GM21737 (cell line): ENCODE data around the gene KRTAP21-3.
"Not testable (repeated sequence)": the region's sequence is repeated elsewhere in the genome, so short reads cannot be mapped to it uniquely, and the experiment has no call there.

Experiments used
- ATAC-seq: cut with Tn5 transposase; IDR thresholded peaks from one replicate; pipeline ENCODE4 v1.9.1; 2021; ENCODE audit warnings: mild to moderate bottlenecking, moderate library complexity; ENCODE audit not compliant: unreplicated experiment

Gene KRTAP21-3, protein sequence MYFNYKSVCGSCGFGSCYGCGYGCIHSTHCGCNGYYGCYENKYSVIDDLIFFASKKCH

DNA sequence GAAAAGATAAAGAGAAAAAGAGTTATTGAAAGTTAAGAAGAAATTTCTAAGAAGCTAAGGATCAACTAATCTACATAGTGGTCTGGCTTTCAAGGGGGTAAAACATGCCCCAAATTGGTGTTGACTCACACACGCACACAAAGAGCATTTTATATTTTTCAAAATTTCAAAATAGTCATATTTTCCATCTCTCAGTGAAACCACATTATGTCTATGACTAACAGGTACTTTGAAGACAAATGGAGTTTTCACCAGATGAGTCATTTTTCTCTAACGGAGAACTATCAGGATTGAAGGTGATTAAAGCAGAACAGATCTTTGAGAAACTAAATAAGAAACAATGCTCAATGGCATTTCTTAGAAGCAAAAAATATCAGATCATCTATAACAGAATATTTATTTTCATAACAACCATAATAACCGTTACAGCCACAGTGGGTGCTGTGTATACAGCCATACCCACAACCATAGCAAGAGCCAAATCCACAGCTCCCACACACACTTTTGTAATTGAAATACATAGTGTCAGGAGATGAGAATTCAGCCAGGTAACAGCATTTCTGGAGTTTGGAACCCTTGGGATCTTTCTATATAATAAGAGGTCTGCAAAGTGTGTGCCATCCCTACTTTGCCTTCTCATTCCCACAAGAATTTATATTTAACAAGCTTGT, at the start of gene KRTAP21-3:
TSS of gene KRTAP21-3 (minus strand) at position 539 of the 671 bp plus-strand sequence. CDS start at position 521, 18 bp downstream.
- ATAC-seq: no peak

DNA sequence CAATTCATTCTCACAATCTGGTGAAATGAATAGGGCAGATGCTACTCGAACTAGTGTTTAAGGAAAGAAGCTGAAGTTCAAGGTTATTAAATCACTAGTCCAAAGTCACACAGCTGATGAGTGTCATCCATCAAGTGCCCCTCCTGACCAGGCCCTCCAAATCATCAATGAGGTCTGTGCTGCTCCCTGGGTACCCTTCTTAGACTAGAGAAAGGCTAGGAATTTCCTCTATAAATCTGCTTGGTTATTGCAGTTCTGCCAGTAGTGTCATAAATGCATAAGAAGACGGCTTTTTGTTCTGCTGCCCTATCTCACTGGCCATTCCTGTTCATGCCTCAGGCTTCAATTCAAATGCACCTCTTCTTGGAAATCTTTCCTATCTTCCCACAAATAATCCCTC, 42.2 kb upstream of the KRTAP21-3 start:
- ATAC-seq: no peak

DNA sequence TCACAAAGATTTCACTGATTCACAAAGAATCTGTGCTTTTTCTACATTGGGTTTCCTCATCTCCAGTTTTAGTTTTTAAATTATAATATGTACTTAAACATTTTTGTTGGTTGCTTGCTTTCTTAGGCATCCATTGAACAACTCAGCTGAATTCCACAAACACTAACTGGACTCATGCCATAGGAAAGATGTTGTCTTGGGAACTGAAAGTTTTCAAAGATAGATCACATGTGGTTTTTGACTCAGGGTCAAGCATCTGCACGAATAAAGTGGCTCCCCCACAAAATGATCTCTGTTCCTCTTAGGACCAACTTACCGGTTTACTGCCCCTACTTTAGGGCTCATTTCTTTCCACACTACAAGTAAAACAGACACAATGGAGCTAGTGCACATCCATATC, 39.7 kb upstream of the KRTAP21-3 start:
- no peak for ATAC-seq

DNA sequence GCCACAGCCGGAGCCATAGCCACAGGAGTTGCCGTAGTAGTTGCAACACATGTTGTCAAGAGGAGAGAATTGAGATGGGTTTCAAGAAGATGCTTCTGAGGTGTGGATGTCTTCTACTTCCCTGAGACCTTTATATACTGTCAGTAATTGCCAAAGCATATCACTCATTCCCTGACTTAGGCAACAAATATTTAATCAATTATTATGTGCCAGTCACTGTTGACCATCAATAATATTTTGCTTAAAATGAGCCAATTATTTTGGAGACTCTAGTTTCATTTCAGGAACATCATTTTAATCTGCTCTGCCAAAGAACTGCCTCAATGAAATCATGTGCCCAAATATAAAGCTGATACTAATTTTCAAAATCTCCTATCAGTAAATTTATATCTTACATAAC, 36.8 kb upstream of the KRTAP21-3 start, which contains the start of gene KRTAP21-1:
TSS of gene KRTAP21-1 (minus strand) at position 101 of the 400 bp plus-strand sequence. CDS start at position 51, 50 bp downstream.
- not testable (repeated sequence) for ATAC-seq

DNA sequence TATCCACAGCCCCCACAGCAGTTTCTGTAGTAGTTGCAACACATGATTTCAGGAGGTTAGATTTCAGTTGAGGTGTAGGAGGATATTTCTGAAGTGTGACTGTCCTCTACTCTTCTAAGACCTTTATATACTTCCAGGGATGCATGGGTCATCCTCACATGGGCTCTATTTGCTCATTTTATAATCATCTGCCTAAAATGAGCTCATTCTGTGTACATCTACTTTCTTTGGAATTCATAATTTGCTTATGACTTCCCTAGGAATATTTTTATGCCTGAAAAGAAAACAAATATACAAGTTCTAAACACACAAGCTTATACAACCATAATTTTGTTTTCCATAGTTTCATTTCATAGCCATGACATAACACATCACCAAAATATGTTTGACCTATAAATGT, 28.6 kb upstream of the KRTAP21-3 start, which contains the start of gene KRTAP21-2:
TSS of gene KRTAP21-2 (minus strand) at position 101 of the 400 bp plus-strand sequence. CDS start at position 44, 57 bp downstream.
- ATAC-seq: no peak

DNA sequence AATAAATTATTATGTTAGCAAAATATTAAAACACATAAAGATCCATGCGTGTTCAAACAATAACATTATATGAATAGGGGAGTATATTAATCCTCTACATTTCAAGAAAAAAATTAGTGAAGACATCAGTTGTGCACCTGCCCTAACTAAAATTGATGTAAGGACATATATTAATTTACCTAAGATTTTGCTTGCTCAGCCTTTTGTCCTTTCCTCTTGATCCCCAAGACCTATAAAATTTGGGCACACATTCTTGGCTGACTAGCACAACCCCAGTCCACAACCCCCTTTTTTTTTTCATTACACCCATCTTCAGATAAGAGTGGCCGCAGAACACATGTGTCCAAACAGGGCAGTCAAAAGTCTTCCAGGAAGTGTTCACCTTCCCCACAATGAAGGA, 21.9 kb upstream of the KRTAP21-3 start:
- ATAC-seq: no peak

DNA sequence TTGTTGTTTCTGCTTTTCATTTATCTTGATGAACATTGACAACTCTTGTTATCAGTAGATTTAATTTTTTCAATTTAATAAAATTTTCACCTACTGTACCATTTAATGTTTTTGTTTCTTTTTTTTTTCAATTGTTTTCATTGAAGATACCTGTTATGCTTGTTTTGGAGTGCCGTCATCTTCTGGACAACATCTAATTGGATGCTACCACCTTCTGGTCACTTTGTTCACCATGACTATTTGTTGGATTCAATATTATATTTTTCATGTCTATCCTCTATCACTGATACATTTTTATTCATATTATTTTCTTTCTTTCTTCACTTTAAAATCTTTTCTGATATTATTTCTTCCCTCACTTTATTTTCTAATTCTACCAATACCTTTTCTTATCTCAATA, 14.4 kb upstream of the KRTAP21-3 start:
- no peak for ATAC-seq

DNA sequence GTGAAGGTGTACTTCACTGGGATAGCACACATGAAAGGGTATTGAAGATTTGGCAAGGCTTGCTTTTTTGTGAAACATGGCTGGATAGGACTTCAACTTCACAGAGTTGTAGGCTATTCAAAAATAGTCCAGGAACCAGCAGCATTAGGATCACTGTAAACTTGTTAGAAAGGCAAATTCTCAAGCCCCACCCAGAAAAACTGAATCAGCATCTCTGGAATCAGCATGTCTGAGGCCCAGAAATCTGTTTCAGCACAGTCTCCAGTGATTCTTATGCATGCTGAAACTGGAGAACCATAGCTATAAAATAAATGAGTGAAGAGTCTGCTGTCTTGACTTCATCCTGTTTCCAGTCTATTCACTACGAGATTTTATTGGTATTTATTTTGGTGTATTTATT, 8.1 kb upstream of the KRTAP21-3 start:
- ATAC-seq: no peak

DNA sequence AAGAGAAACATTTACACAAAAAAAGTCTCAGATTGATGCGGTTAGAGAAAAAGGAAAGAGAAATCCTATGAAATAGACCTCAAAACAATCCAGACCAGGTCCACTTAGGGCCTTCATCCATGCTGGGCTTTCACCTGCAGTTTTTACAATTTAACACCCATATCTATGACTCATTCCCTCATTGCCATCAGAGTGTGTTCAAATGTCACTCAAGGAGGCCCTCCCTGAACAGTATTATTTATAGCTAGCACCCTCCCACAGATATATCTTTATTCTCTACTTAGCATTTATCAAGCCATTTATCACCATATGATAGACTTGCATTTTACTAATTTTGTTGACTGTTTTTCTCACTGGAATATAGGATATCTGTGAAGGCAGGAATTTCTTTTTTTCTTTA, 824 bp upstream of the KRTAP21-3 start:
- ATAC-seq: no peak

DNA sequence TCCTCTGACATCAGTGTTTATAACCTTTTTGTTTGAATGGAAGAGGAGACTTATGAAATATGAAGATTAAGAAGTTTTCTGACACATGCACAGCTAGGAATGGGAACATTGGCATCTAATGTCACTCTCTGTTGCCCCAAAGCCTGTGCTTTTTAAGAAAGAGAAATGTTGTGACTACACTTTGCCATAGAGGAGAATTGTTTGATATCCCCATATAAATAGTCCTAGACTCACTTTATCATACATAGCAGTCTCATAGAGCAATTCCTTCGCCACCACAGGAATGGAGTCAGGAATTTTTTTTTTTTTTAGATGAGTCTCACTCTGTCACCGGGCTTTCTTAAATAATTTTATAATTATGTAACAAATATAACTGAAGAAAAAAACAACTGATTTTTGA, 1.5 kb downstream of the KRTAP21-3 start:
- no peak for ATAC-seq

DNA sequence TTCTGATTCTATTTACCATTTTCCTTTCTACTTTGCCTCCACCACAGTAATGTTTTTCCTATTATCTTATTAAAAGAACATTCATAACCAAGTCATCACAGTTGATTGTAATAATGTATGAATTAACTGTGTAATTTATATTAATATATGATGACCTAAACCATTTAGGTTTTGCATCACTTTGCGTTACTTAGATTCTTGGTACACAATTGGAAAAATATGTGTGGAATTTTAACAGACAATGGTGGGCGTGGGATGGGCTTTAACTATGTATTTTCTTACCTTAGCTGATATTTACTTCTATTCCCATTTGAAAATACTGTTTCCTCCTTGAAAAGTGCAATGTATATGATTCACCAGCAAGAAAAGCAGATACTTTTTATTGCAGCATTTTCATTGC, 3.6 kb downstream of the KRTAP21-3 start:
- ATAC-seq: no peak

DNA sequence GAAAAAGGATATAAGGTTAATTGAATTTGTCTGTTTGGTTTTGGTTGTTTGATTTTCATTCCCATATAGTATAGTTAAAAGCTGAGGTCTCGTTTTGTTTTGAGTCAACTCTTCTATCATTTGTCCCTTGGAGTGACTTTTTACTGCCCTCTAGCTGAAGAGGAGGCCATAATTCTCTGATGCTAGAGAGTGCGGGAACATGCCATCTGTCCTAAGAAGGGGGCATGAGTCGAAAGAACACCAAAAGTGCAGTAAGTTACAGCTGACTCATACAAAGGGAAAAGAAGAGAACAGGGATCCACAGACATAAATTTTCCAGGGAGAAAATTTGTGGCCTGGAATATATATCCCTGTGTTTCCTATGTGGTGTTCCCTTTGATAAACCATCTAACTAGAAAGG, 4.1 kb downstream of the KRTAP21-3 start:
- ATAC-seq: no peak

DNA sequence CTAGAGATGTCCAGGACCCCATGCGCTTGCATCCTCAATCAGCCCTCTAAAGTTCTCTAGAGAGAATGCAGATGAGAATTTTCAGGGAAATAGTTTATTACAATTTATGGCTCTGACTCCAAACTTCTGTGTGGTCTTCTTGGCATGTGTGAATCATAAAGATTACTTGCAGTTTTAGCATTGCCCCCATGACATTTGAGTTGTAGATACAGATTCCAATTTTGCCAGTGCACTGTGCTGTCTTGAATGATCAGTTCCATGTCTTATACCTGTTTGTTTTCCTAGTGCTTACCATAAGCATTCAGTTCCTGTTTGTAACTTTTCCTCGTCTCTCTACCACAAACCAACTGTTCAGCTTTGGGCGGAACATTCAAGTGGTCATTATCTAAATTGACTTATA, 4.8 kb downstream of the KRTAP21-3 start:
- ATAC-seq: no peak

DNA sequence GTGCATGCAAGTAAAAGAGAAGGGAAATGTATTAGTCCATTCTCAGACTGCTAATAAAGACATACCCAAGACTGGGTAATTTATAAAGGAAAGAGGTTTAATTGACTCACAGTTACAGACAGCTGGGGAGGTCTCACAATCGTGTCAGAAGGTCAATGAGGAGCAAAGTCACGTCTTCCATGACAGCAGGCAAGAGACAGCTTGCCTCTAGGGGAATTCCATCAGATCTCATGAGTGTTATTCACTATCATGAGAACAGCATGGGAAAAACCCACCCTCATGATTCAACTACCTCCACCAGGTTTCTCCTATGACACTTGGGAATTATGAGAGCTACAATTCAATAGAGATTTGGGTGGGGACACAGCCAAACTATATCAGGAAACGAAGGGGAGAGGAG, 8.1 kb downstream of the KRTAP21-3 start:
- ATAC-seq: no peak

DNA sequence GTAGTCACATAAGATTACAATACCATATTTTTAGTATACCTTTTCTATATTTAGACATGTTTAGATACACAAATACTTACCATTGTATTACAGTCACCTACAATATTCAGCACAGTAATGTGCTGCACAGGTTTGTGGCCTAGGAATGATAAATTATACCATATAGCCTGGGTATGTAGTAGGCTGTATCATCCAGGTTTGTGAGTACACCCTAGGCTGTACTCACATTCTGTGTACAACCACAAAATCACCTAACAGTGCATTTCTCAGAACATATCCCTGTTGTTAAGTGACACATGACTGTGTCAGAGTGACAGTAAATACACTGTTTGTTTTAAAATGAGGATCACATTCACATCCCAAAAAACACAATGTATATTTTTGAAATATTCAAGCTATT, 11.2 kb downstream of the KRTAP21-3 start:
- no peak for ATAC-seq

DNA sequence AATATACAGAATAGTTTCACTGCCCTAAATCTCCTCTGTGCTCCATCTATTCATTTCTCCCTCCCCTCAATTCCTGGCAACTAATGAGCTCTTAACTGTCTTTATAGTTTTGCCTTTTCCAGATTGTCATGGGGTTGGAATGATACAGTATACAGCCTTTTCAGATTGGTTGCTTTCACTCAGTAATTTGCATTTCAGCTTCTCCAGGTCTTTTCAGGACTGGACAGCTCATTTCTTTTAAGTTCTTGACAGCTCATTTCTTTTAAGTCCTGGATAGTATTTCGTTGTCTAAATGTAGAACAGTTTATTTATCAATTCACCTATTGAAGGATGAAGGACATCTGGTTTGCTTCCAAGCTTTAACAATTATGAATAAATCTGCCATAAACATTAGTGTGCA, 22.6 kb downstream of the KRTAP21-3 start:
- no peak for ATAC-seq

DNA sequence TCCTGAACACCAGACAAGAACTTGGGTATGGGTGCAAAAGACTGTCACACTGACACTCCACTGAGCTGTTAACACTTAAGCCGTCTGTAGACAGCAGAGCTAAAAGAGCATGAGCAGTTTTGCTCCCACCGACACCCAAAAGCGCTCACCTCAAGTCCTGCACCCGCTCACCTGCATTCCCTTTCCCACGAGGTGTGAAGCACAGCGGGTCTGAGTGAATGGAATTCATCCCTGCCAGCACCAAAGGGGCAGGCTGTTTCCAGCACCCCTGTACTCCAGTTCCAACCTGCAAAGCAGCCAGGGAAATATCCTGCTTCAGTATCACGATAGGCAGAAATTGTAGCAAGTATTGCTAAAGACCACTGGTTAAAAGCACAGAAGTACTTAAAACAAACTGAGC, 28.8 kb downstream of the KRTAP21-3 start:
- no peak for ATAC-seq

DNA sequence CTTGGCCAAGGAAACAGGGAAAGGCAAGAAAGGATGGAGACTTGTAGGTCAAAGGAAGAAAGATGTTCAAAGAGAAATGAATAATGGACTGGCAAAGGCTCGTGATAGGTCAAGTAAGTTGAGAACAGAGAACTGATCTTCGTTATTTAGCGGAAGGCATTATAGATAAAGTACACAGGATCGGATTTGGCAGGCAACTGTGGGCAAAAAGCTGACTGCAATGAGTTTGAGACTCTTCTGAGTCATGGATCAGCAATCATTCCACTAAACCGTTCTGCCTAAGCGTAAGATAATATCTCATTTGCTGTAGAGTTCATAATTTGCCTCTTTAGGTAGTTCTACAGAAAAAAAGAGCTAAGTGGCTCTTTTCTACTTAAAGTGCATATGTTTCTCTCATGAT, 34.1 kb downstream of the KRTAP21-3 start:
- no peak for ATAC-seq

DNA sequence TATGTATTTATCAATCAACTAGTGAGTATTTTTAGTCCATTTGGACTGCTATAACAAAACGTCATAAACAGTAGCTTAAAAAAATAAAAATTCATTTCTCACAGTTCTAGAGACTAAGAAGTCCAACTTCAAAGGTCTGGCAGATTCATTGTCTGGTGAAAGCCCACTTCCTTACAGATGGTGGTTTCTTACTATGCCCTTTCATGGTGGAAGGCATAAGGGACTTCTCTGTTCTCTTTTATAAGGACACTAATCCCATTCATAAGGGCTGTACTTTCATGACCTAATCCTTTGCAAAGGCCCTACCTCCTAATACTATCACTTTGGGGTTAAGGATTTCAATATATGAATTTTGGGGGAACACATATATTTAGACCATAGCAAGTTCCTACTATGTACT, 38.0 kb downstream of the KRTAP21-3 start:
- no peak for ATAC-seq

DNA sequence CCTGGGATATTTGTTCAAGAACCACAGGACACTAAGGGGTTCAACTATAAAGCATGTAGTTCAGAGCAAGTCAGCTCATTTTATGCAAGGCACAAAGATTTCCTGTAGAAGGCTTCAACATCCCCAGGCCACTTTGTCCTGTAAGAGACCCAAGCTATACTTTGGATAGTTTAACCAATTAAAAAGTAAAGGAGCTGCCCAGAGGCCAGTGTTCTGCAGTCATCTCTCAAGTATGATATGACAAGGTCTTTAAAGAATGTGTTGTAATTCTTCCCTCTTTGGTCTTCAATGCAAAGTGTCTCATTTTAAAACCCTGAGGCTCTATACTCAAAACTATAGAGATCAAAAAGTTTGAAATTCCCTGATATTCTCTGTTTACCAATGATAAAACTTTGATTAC, 41.8 kb downstream of the KRTAP21-3 start:
- no peak for ATAC-seq

DNA sequence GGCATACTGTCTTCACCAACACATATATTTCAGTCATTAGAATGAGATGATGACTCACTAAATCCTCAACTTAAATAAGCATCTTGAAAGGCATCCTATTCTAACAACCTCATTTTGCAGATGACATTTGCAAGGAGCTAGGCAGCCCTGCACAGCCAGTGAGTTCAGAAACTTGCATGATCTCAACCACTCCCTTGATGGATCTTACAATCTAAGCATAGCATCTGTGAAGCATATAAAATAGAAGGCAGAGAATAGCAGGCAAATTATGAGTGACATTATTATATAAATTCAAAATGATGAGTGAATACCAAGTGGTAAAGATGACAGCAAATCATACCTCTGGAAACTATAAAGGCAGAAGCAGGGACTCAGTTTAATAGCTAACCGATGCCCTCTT, 44.3 kb downstream of the KRTAP21-3 start:
- ATAC-seq: no peak

DNA sequence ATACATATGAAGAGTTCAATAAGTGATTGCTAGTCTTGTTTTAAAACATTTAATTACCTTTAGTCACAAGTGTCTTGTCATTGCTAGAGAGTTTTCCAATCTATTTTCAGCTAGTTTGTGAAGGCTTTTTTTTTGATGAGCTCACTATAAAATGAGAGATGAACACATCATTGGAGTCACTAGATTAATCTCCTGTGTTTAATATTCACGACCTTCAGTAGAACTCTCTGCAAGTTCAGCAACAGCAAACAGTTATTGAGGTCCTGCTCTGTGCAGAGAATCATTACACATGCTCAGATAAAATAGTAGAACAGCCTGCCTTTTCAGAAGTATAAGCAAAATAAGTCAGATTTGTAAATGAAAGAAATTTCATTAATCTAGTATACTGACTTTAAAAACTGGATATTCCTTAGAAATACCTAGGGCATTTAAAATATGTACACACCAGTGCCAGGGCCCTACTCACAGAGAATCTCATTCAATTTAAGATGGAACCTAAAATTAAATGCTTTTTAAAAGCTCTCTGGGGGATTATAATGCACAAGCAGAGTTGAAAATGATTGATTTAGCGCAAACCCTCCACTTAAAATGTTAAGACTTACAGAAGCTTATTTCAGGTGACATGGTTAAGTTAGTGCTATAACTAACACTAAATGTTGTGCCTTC, 45.5 kb downstream of the KRTAP21-3 start:
- ATAC-seq: no peak
